ENCODE measurements around the gene PRKCSH. TPM values are rescaled to one million over a fixed set of nuclear protein-coding genes. Genes with fewer than 3 reads are reported as not detected.
A peak's percentile ranks its signal among the peaks of the same experiment; 100 is the strongest.
"Not testable (repeated sequence)": the region's sequence is repeated elsewhere in the genome, so short reads cannot be mapped to it uniquely, and the experiment has no call there.

Gene PRKCSH
- total RNA-seq, 1 donor = 85.5 TPM

- H3K4me3 ChIP-seq (ENCODE audit: low read depth, low read length) = no peak overlapping the region
- no peak for DNase-seq (ENCODE audit: low read depth)
Observed at GRCh38 chr19:11452620-11453310, 17.3 kb downstream of the PRKCSH start.

GRCh38 chr19:11453468-11454341, 18.3 kb downstream of the PRKCSH start:
- H3K4me3 ChIP-seq (ENCODE audit: low read depth, low read length) = no peak overlapping the region
- no peak for DNase-seq (ENCODE audit: low read depth)
- peak; percentile 47 for TF ChIP-seq CTCF (IDR thresholded peaks at IDR 0.05; ENCODE audit: insufficient read depth, low read depth, low read length)

More at GRCh38 chr19:11452620-11453310, 17.3 kb downstream of the PRKCSH start:
- peak; percentile 19 for TF ChIP-seq CTCF (IDR thresholded peaks at IDR 0.05; ENCODE audit: insufficient read depth, low read depth, low read length)

- not testable (repeated sequence) for DNase-seq (ENCODE audit: low read depth); H3K4me3 ChIP-seq (ENCODE audit: low read depth, low read length)
Observed at GRCh38 chr19:11455233-11455554, 19.8 kb downstream of the PRKCSH start.

- TF ChIP-seq CTCF (IDR thresholded peaks at IDR 0.05; ENCODE audit: insufficient read depth, low read depth, low read length) = no peak
- DNase-seq (ENCODE audit: low read depth) = no peak
- no peak overlapping the region for H3K4me3 ChIP-seq (ENCODE audit: low read depth, low read length)
Observed at GRCh38 chr19:11456659-11457058, 21.2 kb downstream of the PRKCSH start.

- DNase-seq (ENCODE audit: low read depth) = no peak
- TF ChIP-seq CTCF (IDR thresholded peaks at IDR 0.05; ENCODE audit: insufficient read depth, low read depth, low read length) = no peak
- no peak overlapping the region for H3K4me3 ChIP-seq (ENCODE audit: low read depth, low read length)
Observed at GRCh38 chr19:11457115-11457514, 21.7 kb downstream of the PRKCSH start.

- no peak overlapping the region for H3K4me3 ChIP-seq (ENCODE audit: low read depth, low read length)
- TF ChIP-seq CTCF (IDR thresholded peaks at IDR 0.05; ENCODE audit: insufficient read depth, low read depth, low read length) = no peak
- no peak for DNase-seq (ENCODE audit: low read depth)
Observed at GRCh38 chr19:11457831-11458230, 22.4 kb downstream of the PRKCSH start.

GRCh38 chr19:11458236-11458900, 22.9 kb downstream of the PRKCSH start:
- no peak for TF ChIP-seq CTCF (IDR thresholded peaks at IDR 0.05; ENCODE audit: insufficient read depth, low read depth, low read length)
- H3K4me3 ChIP-seq (ENCODE audit: low read depth, low read length) = no peak overlapping the region
- no peak for DNase-seq (ENCODE audit: low read depth)

- H3K4me3 ChIP-seq (ENCODE audit: low read depth, low read length); DNase-seq (ENCODE audit: low read depth): not testable (repeated sequence)
Observed at GRCh38 chr19:11458912-11459311, 23.5 kb downstream of the PRKCSH start.
